OCI-LY1 (cell line): Measurements from ENCODE around the gene RAB11FIP3.

Experiments
- H2AFZ ChIP-seq: fragments of 200-600 bp; sonication (generic), shearing (Covaris generic); 2 replicates; pipeline ENCODE4 v1.6.0; 2014; ENCODE audit warnings: antibody characterized with exemption, mild to moderate bottlenecking, low read length
- H3F3A ChIP-seq: fragments of 200-600 bp; sonication (generic), shearing (Covaris generic); 2 replicates; pipeline ENCODE4 v1.6.0; 2014; ENCODE audit warnings: mild to moderate bottlenecking, antibody characterized with exemption, low read length, moderate library complexity; ENCODE audit not compliant: insufficient read depth
- H3K27ac ChIP-seq: fragments of 200-600 bp; sonication (generic); 2 replicates; pipeline ENCODE4 v1.5.1; 2014; ENCODE audit warnings: low read length, mixed run types, mild to moderate bottlenecking, low read depth; ENCODE audit not compliant: poor library complexity, severe bottlenecking
- H3K27me3 ChIP-seq: fragments of 200-600 bp; sonication (generic); 2 replicates; pipeline ENCODE4 v1.6.0; 2014; ENCODE audit warnings: antibody characterized with exemption, mild to moderate bottlenecking, low read length, moderate library complexity; ENCODE audit not compliant: insufficient read depth
- H3K36me3 ChIP-seq: fragments of 200-600 bp; sonication (generic); 2 replicates; pipeline ENCODE4 v1.6.1; 2014; ENCODE audit warnings: mild to moderate bottlenecking, antibody characterized with exemption, low read length, moderate library complexity, mixed read lengths; ENCODE audit not compliant: insufficient read depth
- H3K4me1 ChIP-seq: fragments of 200-600 bp; sonication (generic); 2 replicates; pipeline ENCODE4 v1.5.1; 2014; ENCODE audit warnings: mild to moderate bottlenecking, low read length, moderate library complexity; ENCODE audit not compliant: insufficient read depth, severe bottlenecking
- H3K4me2 ChIP-seq: fragments of 200-600 bp; sonication (generic), shearing (Covaris generic); 2 replicates; pipeline ENCODE4 v1.6.1; 2014; ENCODE audit warnings: low read length
- H3K4me3 ChIP-seq: fragments of 200-600 bp; sonication (generic); 2 replicates; pipeline ENCODE4 v1.5.1; 2014; ENCODE audit warnings: low read length, low read depth, mild to moderate bottlenecking, mixed read lengths; ENCODE audit not compliant: poor library complexity, severe bottlenecking
- H3K79me2 ChIP-seq: fragments of 200-600 bp; shearing (Covaris generic); 2 replicates; pipeline ENCODE4 v1.6.1; 2016; ENCODE audit warnings: mixed run types, low read length, mixed read lengths; ENCODE audit not compliant: insufficient read depth
- H3K9ac ChIP-seq: fragments of 200-600 bp; sonication (generic), shearing (Covaris generic); 2 replicates; pipeline ENCODE4 v1.6.1; 2014; ENCODE audit warnings: mild to moderate bottlenecking, low read length, mixed read lengths
- H3K9me2 ChIP-seq: fragments of 200-600 bp; sonication (generic), shearing (Covaris generic); 2 replicates; pipeline ENCODE4 v1.6.1; 2014; ENCODE audit warnings: low read depth, mild to moderate bottlenecking, low read length, mixed read lengths
- H3K9me3 ChIP-seq: fragments of 200-600 bp; shearing (Covaris generic); 2 replicates; pipeline ENCODE4 v1.6.1; 2014; ENCODE audit warnings: low read length, mixed read lengths
- H4K20me1 ChIP-seq: fragments of 200-600 bp; sonication (generic), shearing (Covaris generic); 2 replicates; pipeline ENCODE4 v1.6.0; 2016; ENCODE audit warnings: mild to moderate bottlenecking, low read length; ENCODE audit not compliant: insufficient read depth
- CTCF ChIP-seq: fragments of 200-600 bp; sonication (generic), shearing (Covaris generic); IDR thresholded peaks from 2 replicates; pipeline ENCODE4 v1.5.1; 2017; ENCODE audit warnings: mild to moderate bottlenecking, antibody characterized with exemption, low read length, moderate library complexity, mixed read lengths
- EZH2 ChIP-seq: fragments of 200-600 bp; sonication (generic), shearing (Covaris generic); IDR thresholded peaks from 2 replicates; pipeline ENCODE4 v1.8.0; 2017; ENCODE audit warnings: borderline replicate concordance, mixed run types, mild to moderate bottlenecking, antibody characterized with exemption, low read length, moderate library complexity, mixed read lengths

RAB11FIP3 gene

GRCh38 chr16:527015-527903 is 101.8 kb downstream of the RAB11FIP3 start, which contains the start of gene CAPN15:
CAPN15 (plus strand) TSS chr16:527712; CDS start chr16:546839, 19,127 bp downstream.
- H2AFZ ChIP-seq = no peak within 1 kb of the TSS
- no peaks in the 10 kb centered on the region for H3K9me2 ChIP-seq
- peak within 1 kb of the TSS; percentile 0 for H3K27ac ChIP-seq
- H3K27me3 ChIP-seq = no peaks in the 10 kb centered on the region
- peak within 1 kb of the TSS; percentile 92 for H3K4me3 ChIP-seq
- peak within 1 kb of the TSS; percentile 93 for H3K4me2 ChIP-seq
- H3K36me3 ChIP-seq = no peaks in the 10 kb centered on the region; the same call in 1 of the 2 replicates
- no peaks in the 10 kb centered on the region for H3K9me3 ChIP-seq
- peak within 1 kb of the TSS; percentile 93 for H3K9ac ChIP-seq
- no peaks in the 10 kb centered on the region for H4K20me1 ChIP-seq
- no peaks in the 10 kb centered on the region for H3F3A ChIP-seq
- TF ChIP-seq EZH2 = no peak
- no peak for TF ChIP-seq CTCF
- H3K4me1 ChIP-seq = peaks cover 30% of the 10 kb centered on the region
- peaks cover 12% of the 10 kb centered on the region for H3K79me2 ChIP-seq

GRCh38 chr16:528111-529011 is 102.9 kb downstream of the RAB11FIP3 start:
- Histone ChIP-seq H3K4me2 (peak overlapping the region; percentile 82), H3K4me1 (peaks cover 30% of the 10 kb centered on the region), H3K27ac (peak overlapping the region; percentile 0), H3K79me2 (peaks cover 12% of the 10 kb centered on the region), H4K20me1 (no peaks in the 10 kb centered on the region), H3K4me3 (peak overlapping the region; percentile 92), H3K9ac (peak overlapping the region; percentile 93), H3F3A (no peaks in the 10 kb centered on the region), H3K27me3 (no peaks in the 10 kb centered on the region), H3K9me2 (no peaks in the 10 kb centered on the region), H2AFZ (no peak overlapping the region), H3K36me3 (no peaks in the 10 kb centered on the region; the same call in 1 of the 2 replicates), H3K9me3 (no peaks in the 10 kb centered on the region)
- TF ChIP-seq EZH2 (no peak), CTCF (no peak)

GRCh38 chr16:529012-529575 is 103.6 kb downstream of the RAB11FIP3 start:
- H3K9me2 ChIP-seq = no peaks in the 10 kb centered on the region
- H3K79me2 ChIP-seq = peaks cover 12% of the 10 kb centered on the region
- H3K4me2 ChIP-seq = peak overlapping the region; percentile 82
- H3K4me1 ChIP-seq = peaks cover 30% of the 10 kb centered on the region
- no peak overlapping the region for H2AFZ ChIP-seq
- no peak for TF ChIP-seq CTCF
- TF ChIP-seq EZH2 = no peak
- H3K4me3 ChIP-seq = peak overlapping the region; percentile 92
- peak overlapping the region; percentile 93 for H3K9ac ChIP-seq
- H3K9me3 ChIP-seq = no peaks in the 10 kb centered on the region
- no peaks in the 10 kb centered on the region for H4K20me1 ChIP-seq
- peak overlapping the region; percentile 0 for H3K27ac ChIP-seq
- no peaks in the 10 kb centered on the region for H3F3A ChIP-seq
- no peaks in the 10 kb centered on the region for H3K27me3 ChIP-seq
- no peaks in the 10 kb centered on the region; the same call in 1 of the 2 replicates for H3K36me3 ChIP-seq
